ENCODE measurements around the gene CYP2W1. TPM values are rescaled to one million over a fixed set of nuclear protein-coding genes. Genes with fewer than 3 reads are reported as not detected.
"Not testable (repeated sequence)": the region's sequence is repeated elsewhere in the genome, so short reads cannot be mapped to it uniquely, and the experiment has no call there.

CYP2W1 gene
- total RNA-seq, 1 experiment from 2014 or later, result not detected

DNA sequence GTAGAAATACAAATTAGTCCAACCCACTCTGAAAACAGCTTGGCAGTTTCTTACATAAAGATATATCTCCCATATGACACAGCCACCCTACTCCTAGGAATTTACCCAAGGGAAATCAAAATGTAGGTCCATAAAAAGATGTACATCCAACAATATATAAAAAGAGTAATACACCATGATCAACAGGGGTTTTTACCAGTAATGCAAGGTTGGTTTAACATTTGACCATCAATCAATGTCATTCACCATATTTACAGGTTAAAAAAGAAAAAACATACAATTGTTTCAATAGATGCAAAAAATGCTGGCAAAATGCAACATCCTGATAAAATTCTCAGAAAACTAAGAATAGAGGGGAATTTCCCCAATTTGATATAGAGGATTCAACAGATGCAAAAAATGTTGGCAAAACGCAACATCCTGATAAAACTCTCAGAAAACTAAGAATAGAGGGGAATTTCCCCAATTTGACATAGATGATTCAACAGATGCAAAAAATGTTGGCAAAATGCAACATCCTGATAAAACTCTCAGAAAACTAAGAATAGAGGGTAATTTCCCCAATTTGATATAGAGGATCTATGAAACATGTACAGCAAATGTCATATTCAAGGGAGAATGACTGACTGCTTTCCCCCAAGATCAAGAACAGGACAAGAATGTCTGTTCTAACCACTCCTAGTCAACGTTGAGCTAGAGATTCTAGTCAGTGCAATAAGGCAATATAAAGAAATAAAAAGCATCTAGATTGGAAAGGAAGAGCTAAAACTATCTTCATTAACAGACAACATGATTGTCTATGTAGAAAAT lies 42.2 kb upstream of the CYP2W1 start:
- intact Hi-C loops (cut with micrococcal nuclease), result no loop called here
- H3K4me2 ChIP-seq (ENCODE audit: low read length), result no peak overlapping the region
- no peak overlapping the region for H2AFZ ChIP-seq (ENCODE audit: low read depth, low read length, poor library complexity, severe bottlenecking)
- DNase-seq (ENCODE audit: low read depth, low spot score), result no peak
- no peaks in the 10 kb centered on the region for H3K36me3 ChIP-seq (ENCODE audit: control insufficient read depth in 1 of 2, insufficient read depth in 2 of 2, low read length in 2 of 2)
- TF ChIP-seq POLR2AphosphoS5 (IDR thresholded peaks at IDR 0.05; ENCODE audit: low read depth, low read length) (no peak), SRF (IDR thresholded peaks at IDR 0.05; ENCODE audit: low read depth) (no peak), CBX3 (IDR thresholded peaks at IDR 0.05; ENCODE audit: low read depth) (no peak), RAD21 (IDR thresholded peaks at IDR 0.05; ENCODE audit: low read depth) (no peak)
- RAD21 ChIA-PET (ENCODE audit: low non-redundant PET in 1 of 2, low total read pairs in 2 of 2, uncharacterized antibody in 2 of 2, unreplicated experiment in 2 of 2), result interaction anchor here in 1 of 2 experiments (0.6 kb wide), 1 partner anchor 10 kb away, joined by 3 read pairs; no protein-coding TSS in a partner anchor
- no peak overlapping the region for H3K27ac ChIP-seq (ENCODE audit: low read depth, low read length)
- 0 out of 2 replicates have a peak, but pooled peaks cover 4% of the 10 kb centered on the region for H3K27me3 ChIP-seq (ENCODE audit: insufficient read depth, low read length)
- BruUV-seq (replicated peaks), result no TSS peak
- ATAC-seq, result no peak
- no peaks in the 10 kb centered on the region for H3K9me2 ChIP-seq (ENCODE audit: insufficient read depth)
- CTCF ChIA-PET, result no interaction called here
- H3K4me1 ChIP-seq (ENCODE audit: control insufficient read depth in 1 of 2, insufficient read depth in 2 of 2, low read length in 2 of 2), result peaks cover 25 to 30% of the 10 kb centered on the region in 2 experiments
- H4K20me1 ChIP-seq (ENCODE audit: insufficient read depth), result no peaks in the 10 kb centered on the region
- POLR2A ChIA-PET, result no interaction called here
- no peaks in the 10 kb centered on the region; the same call in 1 of the 2 replicates for H3K79me2 ChIP-seq (ENCODE audit: insufficient read depth, low read length)
- H3K4me3 ChIP-seq (replicated peaks in 1 of 2; ENCODE audit: low read depth in 1 of 2, low read length in 2 of 2), result no peak overlapping the region
- H3K9ac ChIP-seq (ENCODE audit: low read length), result no peak overlapping the region
- H3K9me3 ChIP-seq (ENCODE audit: control insufficient read depth in 1 of 2, insufficient read depth in 1 of 2, low read depth in 1 of 2, low read length in 2 of 2), result 0 out of 4 replicates have a peak, but pooled peaks cover 0 to 4% of the 10 kb centered on the region in 2 experiments

DNA sequence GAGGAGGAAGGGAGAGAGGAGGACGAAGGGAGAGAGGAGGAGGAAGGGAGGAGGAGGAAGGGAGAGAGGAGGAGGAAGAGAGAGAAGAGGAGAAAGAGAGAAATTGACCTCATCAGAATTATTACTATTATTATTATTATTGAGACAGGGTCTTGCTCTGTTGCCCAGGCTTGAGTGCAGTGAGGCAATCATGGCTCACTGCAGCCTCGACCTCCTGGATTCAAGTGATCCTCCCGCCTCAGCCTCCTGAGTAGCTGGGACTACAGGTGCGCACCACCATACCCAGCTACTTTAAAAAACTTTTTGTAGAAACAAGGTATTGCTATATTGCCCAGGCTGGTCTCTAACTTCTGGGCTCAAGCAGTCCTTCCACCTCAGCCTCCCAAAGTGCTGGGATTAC lies 39.2 kb upstream of the CYP2W1 start:
- intact Hi-C loops (cut with micrococcal nuclease); POLR2A ChIA-PET; H2AFZ ChIP-seq (ENCODE audit: low read depth, low read length, poor library complexity, severe bottlenecking); H3K9ac ChIP-seq (ENCODE audit: low read length); H3K9me2 ChIP-seq (ENCODE audit: insufficient read depth); H3K4me2 ChIP-seq (ENCODE audit: low read length); CTCF ChIA-PET; DNase-seq (ENCODE audit: low read depth, low spot score); ATAC-seq; RAD21 ChIA-PET (ENCODE audit: low non-redundant PET in 1 of 2, low total read pairs in 2 of 2, uncharacterized antibody in 2 of 2, unreplicated experiment in 2 of 2); H3K4me3 ChIP-seq (replicated peaks in 1 of 2; ENCODE audit: low read depth in 1 of 2, low read length in 2 of 2); BruUV-seq (replicated peaks); H4K20me1 ChIP-seq (ENCODE audit: insufficient read depth); H3K36me3 ChIP-seq (ENCODE audit: control insufficient read depth in 1 of 2, insufficient read depth in 2 of 2, low read length in 2 of 2); H3K27ac ChIP-seq (ENCODE audit: low read depth, low read length); H3K9me3 ChIP-seq (ENCODE audit: control insufficient read depth in 1 of 2, insufficient read depth in 1 of 2, low read depth in 1 of 2, low read length in 2 of 2); H3K27me3 ChIP-seq (ENCODE audit: insufficient read depth, low read length): not testable (repeated sequence)
- H3K79me2 ChIP-seq (ENCODE audit: insufficient read depth, low read length), result peaks cover 12% of the 10 kb centered on the region; the same call in 1 of the 2 replicates
- H3K4me1 ChIP-seq (ENCODE audit: control insufficient read depth in 1 of 2, insufficient read depth in 2 of 2, low read length in 2 of 2), result peaks cover 23 to 43% of the 10 kb centered on the region in 2 experiments
